Erythroblast (primary cell): ENCODE data around the gene RHOBTB3.
"Not testable (repeated sequence)": the region's sequence is repeated elsewhere in the genome, so short reads cannot be mapped to it uniquely, and the experiment has no call there.

Source experiments
- GATA1 ChIP-seq: IDR thresholded peaks from 2 replicates; pipeline ENCODE4 v1.6.1; 2011; ENCODE audit warnings: low read depth, mild to moderate bottlenecking, control low read depth, low read length, moderate library complexity
- POLR2A ChIP-seq: IDR thresholded peaks from 2 replicates; pipeline ENCODE4 v1.6.1; 2011; ENCODE audit warnings: mild to moderate bottlenecking, low read length

DNA sequence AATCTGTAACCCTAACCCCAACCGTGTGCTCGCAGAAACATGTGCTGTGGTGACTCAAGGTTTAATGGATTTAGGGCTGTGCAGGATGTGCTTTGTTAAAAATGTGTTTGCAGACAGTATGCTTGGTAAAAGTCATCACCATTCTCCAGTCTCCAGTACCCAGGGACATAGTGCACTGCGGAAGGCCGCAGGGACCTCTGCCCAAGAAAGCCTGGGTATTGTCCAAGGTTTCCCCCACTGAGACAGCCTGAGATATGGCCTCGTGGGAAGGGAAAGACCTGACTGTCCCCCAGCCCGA lies 79.9 kb downstream of the RHOBTB3 start:
- TF ChIP-seq POLR2A, GATA1: not testable (repeated sequence)
